ENCODE results near the gene NCOA4. TPM values are rescaled to one million over a fixed set of nuclear protein-coding genes. Genes with fewer than 3 reads are reported as not detected.
"Not testable (repeated sequence)": the region's sequence is repeated elsewhere in the genome, so short reads cannot be mapped to it uniquely, and the experiment has no call there.

The NCOA4 gene
- total RNA-seq, 1 experiment from 2014 or later: 92.4 TPM

DNA sequence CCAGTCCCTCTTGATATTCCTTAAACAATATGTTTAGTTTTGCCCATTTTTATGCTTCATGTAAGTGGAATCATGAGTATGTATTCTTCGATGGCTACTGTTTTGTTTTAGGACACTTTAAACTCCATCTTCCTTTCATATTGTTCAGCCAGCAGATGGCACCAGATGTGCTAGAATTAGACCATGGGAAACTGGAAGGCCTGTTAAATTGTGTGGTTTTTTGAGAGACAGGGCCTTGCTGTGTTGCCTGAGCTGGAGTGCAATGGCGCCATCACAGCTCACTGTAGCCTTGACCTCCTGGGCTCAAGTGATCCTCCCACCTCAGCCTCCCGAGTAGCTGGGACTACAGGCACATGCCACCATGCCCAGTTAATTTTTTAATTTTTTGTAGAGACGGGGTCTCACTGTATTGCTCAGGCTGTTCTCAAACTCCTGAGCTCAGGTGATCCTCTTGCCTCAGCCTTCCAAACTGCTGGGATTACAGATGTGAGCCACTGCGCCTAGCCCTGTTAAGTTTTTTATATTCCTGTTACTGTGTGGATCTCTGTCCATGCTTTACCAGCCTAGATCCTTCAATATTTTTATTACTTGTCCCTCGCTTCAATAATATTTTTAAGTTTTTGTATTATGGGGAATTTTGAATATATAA lies 46.8 kb downstream of the NCOA4 start:
- DNase-seq (ENCODE audit: low read depth): peak; percentile 14

DNA sequence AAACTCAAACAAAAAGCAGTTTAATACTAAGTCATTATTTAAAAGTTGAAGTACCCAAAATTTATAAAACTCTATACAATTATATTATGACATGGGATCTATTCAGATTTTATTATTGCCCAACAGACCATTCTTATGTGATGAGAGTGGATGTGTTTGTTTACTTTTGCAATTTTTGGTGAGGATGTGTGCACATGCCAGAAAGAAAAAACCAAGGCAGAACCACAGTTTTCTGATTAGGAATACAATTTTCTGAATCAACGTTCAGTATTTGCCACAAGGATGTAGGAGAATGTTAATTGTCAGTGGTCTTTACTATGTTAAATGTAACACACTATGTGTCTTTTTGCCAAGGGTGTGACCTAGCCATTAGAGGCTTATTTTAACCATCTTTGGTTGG lies 49.1 kb downstream of the NCOA4 start:
- DNase-seq (ENCODE audit: low read depth): not testable (repeated sequence)

DNA sequence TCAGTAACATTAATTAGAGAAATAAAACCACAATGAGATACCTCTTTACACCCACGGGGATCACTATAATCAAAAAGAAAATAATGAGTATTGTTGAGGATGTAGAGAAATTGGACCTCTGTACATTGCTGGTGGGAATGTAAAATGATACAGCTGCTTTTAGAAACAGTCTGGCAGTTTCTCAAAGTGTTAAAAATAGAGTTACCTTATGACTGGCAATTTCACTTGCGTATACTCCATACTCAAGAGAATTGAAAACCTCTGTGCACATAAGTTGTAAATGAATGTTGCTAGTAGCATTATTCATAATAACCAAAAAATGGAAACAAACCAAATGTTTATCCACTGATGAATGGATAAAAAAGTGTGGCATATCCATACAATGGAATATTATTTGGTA lies 51.9 kb downstream of the NCOA4 start:
- not testable (repeated sequence) for DNase-seq (ENCODE audit: low read depth)

DNA sequence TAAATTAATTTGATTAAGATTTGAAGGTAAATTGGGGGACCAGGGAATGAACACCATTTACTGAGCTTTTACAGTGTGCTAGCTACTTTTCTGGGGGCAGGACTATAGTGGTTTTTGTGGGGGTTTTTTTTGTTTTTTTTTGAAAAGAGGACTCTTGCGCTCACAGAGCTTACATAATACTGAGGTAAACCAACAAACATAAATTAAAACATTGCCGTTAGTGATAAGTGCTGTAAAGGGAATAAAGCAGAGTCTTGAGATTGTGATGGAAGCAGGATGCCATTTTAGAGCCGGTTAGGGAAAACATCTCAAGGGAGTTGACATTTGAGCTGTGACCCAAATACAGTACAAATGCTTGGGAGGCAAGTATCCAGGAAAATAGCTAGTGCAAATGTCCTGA lies 56.4 kb downstream of the NCOA4 start:
- not testable (repeated sequence) for DNase-seq (ENCODE audit: low read depth)

- DNase-seq (ENCODE audit: low read depth): not testable (repeated sequence)
Observed at GRCh38 chr10:45972813-45973169, 57.6 kb downstream of the NCOA4 start.

- DNase-seq (ENCODE audit: low read depth): peak; percentile 87
Observed at GRCh38 chr10:45972106-45972812, 58.2 kb downstream of the NCOA4 start, which contains the start of gene TIMM23. Gene TIMM23 (plus strand): TSS chr10:45972489. CDS start chr10:45972625, 136 bp downstream.

GRCh38 chr10:45971742-45972105 lies 58.7 kb downstream of the NCOA4 start:
- DNase-seq (ENCODE audit: low read depth): not testable (repeated sequence)

- not testable (repeated sequence) for DNase-seq (ENCODE audit: low read depth)
Observed at GRCh38 chr10:45971019-45971418, 59.4 kb downstream of the NCOA4 start.

DNA sequence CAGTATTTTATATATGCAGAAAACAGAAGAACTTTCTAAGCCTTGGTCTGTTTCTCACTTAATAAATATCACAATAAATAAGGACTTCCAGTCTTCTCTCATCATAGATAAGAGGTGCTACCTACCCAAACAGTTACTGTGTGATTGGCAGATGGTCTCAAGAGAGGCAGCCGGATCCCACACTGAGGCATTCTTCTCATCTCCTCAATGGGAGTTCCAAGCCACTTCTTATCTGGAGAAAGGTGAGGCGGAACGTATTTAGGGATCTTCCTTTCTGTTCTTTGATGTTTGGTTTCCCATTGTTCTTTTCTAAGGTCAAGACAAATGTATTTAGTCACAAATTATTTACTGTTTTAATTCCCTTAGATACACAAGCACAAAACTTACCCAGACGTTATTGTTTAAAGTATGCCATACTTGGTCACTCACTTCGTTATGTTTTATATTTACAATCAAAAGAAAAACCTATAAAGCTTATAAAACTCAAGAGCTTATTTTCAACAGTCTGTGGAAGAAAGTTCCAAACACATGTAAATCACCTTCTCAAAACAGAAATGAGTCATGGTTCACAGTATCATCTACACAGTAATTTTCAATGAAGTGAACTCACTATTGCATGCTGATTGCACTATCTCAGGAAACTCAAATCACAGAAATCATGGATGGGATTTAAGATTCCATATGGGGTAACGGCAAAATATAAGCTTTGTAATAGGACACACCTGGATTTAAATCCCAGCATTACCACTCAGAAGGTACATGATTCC lies 67.6 kb downstream of the NCOA4 start:
- DNase-seq (ENCODE audit: low read depth): not testable (repeated sequence)

GRCh38 chr10:45957928-45958327 lies 72.5 kb downstream of the NCOA4 start:
- DNase-seq (ENCODE audit: low read depth): not testable (repeated sequence)

- not testable (repeated sequence) for DNase-seq (ENCODE audit: low read depth)
Observed at GRCh38 chr10:45956634-45957033, 73.8 kb downstream of the NCOA4 start.

Other genes with a start within 250 kb of the NCOA4 start
- gene AGAP4, start 183.1 kb downstream of the NCOA4 start, total RNA-seq (2014; rRNA removed; shearing (Covaris generic)): 3.2 and 3.6 TPM in 2 replicates
- gene TIMM23, start 58.1 kb downstream of the NCOA4 start, total RNA-seq (2014; rRNA removed; shearing (Covaris generic)): 113 and 127 TPM in 2 replicates
- not detected in 2 replicates for gene MSMB, start 15.6 kb upstream of the NCOA4 start, total RNA-seq (2014; rRNA removed; shearing (Covaris generic))